Ishikawa (cell line): ENCODE measurements around the gene GEMIN8.

Experiments used
- CEBPB ChIP-seq: IDR thresholded peaks from 2 replicates; pipeline ENCODE4 v1.6.1; 2012
- CREB1 ChIP-seq: IDR thresholded peaks from 2 replicates; pipeline ENCODE4 v1.6.1; 2012; ENCODE audit warnings: low read depth
- EGR1 ChIP-seq: IDR thresholded peaks from 2 replicates; pipeline ENCODE4 v1.6.1; 2012
- EP300 ChIP-seq: IDR thresholded peaks from 2 replicates; pipeline ENCODE4 v1.6.1; 2012; ENCODE audit warnings: borderline replicate concordance
- FOXM1 ChIP-seq: IDR thresholded peaks from 2 replicates; pipeline ENCODE4 v1.6.1; 2012; ENCODE audit warnings: low read depth, borderline replicate concordance
- NFIC ChIP-seq: IDR thresholded peaks from 2 replicates; pipeline ENCODE4 v1.6.1; 2012
- RAD21 ChIP-seq: IDR thresholded peaks from 2 replicates; pipeline ENCODE4 v1.6.1; 2012; ENCODE audit warnings: low read depth
- REST ChIP-seq: IDR thresholded peaks from 2 replicates; pipeline ENCODE4 v1.6.1; 2012; ENCODE audit warnings: low read depth, mild to moderate bottlenecking
- TAF1 ChIP-seq: IDR thresholded peaks from 2 replicates; pipeline ENCODE4 v1.6.1; 2012; ENCODE audit warnings: low read depth, mild to moderate bottlenecking
- TCF12 ChIP-seq: IDR thresholded peaks from 2 replicates; pipeline ENCODE4 v1.6.1; 2012; ENCODE audit warnings: low read depth
- TEAD4 ChIP-seq: IDR thresholded peaks from 2 replicates; pipeline ENCODE4 v1.6.1; 2012
- USF1 ChIP-seq: IDR thresholded peaks from 2 replicates; pipeline ENCODE4 v1.6.1; 2012
- YY1 ChIP-seq: IDR thresholded peaks from 2 replicates; pipeline ENCODE4 v1.6.1; 2012; ENCODE audit warnings: low read depth
- ZBTB7A ChIP-seq: IDR thresholded peaks from 2 replicates; pipeline ENCODE4 v1.6.1; 2012; ENCODE audit warnings: low read depth
- TF ChIP-seq, protein P1 (sequence below): IDR thresholded peaks from 2 replicates; pipeline ENCODE4 v1.6.1; 2012

The GEMIN8 gene

GRCh38 chrX:13983734-13984133, 46.0 kb downstream of the GEMIN8 start:
- TF ChIP-seq NFIC (no peak), EGR1 (no peak), CEBPB (no peak), TAF1 (no peak), TEAD4 (no peak), REST (no peak), ZBTB7A (no peak), EP300 (no peak), TCF12 (no peak), FOXM1 (no peak), USF1 (no peak), CREB1 (no peak)
- TF ChIP-seq, protein P1, sequence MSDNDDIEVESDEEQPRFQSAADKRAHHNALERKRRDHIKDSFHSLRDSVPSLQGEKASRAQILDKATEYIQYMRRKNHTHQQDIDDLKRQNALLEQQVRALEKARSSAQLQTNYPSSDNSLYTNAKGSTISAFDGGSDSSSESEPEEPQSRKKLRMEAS = no peak

DNA sequence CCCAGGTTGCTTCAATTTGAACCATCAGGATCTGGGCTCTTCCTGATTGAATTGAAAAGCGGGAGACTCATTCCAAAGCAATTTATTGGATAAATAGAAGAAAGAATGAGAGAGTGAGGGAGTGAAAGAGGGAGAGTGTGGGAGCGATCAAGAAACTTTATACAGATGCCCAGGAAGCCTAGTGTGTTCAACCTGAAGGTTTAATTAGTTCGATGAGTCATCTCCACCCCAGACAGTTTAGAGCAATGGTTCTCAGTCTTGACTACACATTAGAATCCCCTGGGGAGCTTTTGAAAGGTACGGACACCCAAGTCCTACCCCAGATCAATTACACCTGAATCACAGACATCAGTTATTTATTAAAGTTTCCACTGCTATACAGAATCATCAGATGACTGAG, 61.5 kb downstream of the GEMIN8 start:
- no peak for TF ChIP-seq CEBPB
- TF ChIP-seq RAD21 = no peak
- no peak for TF ChIP-seq EGR1
- TF ChIP-seq, protein P1 = no peak
- no peak for TF ChIP-seq TEAD4
- no peak for TF ChIP-seq ZBTB7A
- TF ChIP-seq TCF12 = no peak
- no peak for TF ChIP-seq REST
- no peak for TF ChIP-seq TAF1
- no peak for TF ChIP-seq YY1
- TF ChIP-seq EP300 = no peak
- no peak for TF ChIP-seq USF1

GRCh38 chrX:13967636-13968035, 62.1 kb downstream of the GEMIN8 start:
- TF ChIP-seq EP300 (no peak), CREB1 (no peak), USF1 (no peak), REST (no peak), EGR1 (no peak), NFIC (no peak), RAD21 (no peak), TCF12 (no peak), FOXM1 (no peak), ZBTB7A (no peak), CEBPB (no peak), YY1 (no peak), TEAD4 (no peak), TAF1 (no peak)

GRCh38 chrX:13966793-13967125, 62.9 kb downstream of the GEMIN8 start:
- TF ChIP-seq REST (no peak), TAF1 (no peak)
